NCI-H748 (cell line): ENCODE results near the gene SYP.

ENCODE experiments used
- DNase-seq: peaks from one replicate; lab custom pipeline; 2025; ENCODE audit not compliant: unreplicated experiment; lab: John Stamatoyannopoulos, UW

Gene SYP

DNA sequence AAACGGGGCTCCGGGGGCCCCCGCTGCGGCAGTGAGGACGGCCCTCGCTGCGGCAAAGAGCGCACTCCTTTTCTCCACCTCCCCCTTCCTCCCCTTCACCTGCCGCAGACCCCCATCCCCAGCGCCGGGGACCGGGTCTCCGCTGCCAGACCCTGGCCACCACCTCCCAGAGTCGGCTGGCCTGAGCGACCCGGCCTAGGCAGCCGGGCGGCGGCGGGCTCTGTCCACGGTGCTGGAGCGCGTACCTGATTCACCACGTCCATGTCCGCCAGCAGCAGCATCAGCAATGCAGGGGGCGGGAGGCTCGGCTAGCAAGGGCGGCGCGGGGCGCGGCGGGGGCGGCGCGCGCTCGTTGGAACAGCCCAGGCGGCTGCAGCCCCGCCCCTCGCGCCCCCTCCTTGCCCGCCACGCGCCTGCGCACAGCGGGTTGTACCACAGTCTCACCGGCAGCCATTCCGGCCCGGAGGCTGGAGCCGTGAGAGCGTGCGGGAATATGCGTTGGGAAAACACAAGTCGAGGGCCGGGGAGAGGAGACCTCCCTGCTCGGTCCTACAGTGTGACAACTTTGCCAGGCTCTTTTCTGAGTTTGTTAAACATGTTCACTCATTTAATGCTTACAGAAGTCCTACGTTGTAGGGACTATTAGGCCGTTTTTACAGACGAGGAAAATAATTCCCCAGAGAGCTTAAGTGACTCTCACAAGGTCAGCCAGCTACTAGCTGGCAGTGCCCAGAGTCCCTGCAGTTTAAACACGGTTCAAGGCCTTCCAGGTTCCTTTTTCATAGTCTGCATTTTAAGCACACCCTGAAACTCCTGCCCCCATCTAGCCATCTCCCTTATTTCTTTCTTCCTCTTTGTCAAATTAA is at the start of gene SYP:
Gene SYP, minus strand, starts transcription at position 288 of the 866 bp plus-strand sequence. Its CDS starts 7 bp downstream, at position 281.
- peak; percentile 86 for DNase-seq

DNA sequence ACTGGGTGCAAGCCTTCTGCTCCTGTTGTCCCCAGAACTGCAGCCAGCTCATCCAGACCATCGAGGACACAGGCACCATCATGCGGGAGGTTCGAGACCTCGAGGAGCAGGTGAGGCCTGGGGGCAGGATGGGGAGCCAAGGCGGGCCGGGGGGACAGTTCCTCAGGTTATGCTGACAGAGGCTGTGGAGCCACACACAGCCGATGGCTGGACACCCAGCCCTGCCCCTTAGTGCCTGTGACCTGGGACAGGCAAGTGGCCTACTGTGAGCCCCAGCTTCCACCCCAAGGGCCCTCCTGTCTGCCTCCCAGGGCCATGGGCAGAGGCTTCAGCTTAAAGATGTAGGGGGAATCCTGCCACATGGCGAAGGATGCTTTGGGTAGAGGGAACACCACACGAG is 49.6 kb upstream of the SYP start:
- no peak for DNase-seq

DNA sequence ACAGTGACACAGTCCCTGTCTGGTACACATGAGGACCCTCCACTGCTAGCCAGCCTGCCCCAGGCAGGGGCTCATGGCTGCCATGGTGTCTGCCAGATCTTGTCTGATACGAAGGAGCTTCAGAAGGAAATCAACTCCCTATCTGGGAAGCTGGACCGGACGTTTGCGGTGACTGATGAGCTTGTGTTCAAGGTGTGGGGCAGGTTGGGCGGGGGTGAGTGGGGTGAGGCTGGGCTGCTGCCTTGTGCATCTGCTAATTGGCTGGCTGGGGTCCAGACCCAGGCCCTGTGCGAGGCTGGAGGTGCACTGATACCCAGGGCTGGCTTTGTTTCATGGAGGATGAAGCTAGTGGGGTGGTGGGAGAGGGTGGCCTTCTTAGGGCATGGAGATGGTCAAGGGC is 49.1 kb upstream of the SYP start:
- no peak for DNase-seq

DNA sequence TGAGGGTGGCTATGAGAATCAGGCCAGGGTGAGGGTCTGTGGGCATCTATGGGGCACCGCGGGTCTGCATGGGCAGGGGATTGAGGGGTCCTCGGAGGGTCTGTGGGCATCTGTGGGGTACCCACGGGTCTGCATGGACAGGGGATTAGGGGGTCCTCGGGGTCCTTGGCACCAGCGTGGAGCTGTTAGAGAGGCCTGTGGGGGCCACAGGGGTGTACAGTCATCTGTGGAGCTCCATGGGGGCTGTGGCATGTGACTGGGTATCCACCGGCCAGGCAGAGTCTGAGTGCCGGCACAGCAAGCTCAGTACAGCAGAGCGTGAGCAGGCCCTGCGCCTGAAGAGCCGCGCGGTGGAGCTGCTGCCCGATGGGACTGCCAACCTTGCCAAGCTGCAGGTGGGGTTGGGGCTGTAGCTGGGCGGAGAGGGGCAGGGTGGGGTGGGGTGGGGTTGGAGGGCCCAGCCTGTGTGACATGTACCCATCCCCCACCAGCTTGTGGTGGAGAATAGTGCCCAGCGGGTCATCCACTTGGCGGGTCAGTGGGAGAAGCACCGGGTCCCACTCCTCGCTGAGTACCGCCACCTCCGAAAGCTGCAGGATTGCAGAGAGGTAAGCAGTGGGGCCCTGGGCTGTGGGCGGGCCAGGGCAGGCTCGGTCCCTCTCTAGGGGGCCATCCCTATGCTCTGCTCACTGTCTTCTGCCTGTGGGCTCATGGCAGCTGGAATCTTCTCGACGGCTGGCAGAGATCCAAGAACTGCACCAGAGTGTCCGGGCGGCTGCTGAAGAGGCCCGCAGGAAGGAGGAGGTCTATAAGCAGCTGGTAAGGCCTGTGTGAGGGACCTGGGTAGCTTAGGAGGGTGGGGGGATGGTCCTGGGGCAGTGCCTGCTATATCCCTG is 48.2 kb upstream of the SYP start:
- DNase-seq: no peak

DNA sequence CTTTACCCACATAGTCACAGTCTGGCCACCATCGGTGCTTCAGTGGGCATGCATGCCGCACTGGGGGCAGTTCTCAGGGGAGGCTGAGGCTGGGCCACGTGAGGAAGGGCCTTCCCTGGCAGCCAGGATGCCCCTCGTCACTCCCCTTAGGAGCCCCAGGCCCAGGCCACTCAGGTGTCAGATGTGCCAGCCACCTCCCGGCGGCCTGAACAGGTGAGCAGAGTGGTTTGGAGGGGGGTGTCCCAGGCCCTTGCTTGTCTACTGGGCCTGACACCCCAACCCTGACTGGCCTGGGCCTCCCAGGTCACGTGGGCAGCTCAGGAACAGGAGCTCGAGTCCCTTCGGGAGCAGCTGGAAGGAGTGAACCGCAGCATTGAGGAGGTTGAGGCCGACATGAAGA is 47.4 kb upstream of the SYP start:
- DNase-seq: no peak

DNA sequence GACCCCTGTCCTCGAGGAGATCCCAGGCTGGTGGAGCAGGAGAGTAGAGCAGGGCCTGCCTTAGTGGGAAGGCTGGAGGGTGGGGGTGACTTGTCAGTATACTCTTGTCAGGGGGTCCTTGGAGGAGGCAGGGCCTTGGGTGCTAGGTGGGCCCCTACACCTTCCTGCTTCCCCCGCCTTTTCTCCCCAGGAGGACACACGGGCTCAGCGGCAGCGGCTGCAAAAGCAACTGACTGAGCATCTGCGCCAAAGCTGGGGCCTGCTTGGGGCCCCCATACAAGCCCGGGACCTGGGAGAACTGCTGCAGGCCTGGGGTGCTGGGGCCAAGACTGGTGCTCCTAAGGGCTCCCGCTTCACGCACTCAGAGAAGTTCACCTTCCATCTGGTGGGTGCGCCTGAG is 46.5 kb upstream of the SYP start:
- DNase-seq: no peak

DNA sequence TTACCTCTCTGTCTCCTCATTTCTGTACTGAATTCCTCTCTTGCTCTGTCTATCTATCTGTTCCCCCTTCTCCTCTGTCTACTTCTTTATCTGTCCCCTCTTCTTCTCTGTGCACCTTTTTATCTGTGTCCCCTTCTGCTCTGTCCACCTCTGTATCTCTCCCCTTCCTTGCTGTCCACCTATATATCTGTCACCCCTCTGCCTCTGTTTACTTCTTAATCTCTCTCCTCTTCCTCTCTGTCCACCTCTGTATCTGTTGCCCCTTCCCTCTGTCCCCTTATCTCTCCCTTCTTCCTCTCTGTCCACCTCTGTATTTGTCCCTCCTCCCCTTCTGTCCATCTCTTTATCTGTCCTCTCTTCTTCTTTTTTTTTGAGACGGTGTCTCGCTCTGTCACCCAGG is 44.2 kb upstream of the SYP start:
- no peak for DNase-seq

DNA sequence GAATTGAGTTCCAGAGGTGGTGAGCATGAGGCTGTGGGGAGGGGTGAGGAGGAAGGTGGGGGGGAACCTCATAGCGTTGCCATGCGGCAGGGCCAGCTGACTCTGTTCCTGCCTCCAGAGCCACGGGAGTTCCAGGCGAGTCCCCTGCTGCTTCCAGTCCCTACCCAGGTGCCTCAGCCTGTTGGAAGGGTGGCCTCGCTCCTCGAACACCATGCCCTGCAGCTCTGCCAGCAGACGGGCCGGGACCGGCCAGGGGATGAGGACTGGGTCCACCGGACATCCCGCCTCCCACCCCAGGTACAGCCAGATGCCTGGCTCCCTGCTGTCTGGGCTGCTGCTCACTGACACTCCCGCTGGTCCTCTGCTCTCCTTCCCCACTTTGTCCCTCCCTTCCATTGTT is 43.2 kb upstream of the SYP start:
- no peak for DNase-seq

DNA sequence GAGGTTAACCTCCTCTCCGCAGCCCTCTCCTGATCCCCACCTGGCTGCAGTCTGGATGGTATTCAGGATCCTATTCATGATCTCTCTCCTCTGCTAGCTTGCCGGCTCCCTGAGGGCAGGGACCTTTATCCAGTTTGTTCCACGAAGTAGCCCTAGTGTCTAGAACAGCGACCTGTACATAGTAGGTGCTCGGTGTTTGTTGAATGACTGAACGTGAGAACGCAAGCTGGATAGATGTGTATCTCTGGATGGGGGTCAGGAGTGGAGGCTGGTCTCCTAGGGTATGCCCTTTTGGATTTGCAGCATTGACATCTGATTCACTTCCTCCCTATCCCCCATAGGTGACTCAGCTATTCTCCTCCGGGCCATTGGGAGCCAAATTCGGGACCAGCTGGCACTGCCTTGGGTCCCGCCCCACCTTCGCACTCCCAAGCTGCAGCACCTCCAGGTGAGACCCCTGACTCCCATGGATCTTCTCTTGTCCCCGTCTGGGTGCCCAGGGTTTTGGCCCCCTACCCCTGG is 42.6 kb upstream of the SYP start:
- no peak for DNase-seq

DNA sequence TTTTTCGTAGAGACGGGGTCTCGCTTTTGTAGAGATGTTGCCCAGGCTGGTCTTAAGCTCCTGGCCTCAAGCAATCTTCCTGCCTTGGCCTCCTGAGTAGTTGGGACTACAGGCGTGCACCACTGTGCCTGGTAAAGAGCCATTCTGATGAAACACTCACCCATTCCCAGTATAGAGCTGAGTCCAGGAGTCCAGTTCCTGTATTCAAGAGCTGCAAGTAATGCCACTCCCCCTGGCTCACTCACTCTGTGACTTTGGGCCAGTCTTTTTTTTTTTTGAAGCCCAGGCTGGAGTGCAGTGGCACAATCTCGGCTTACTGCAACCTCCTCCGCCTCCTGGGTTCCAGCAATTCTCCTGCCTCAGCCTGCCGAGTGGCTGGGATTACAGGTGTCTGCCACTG is 38.7 kb upstream of the SYP start:
- DNase-seq: no peak

DNA sequence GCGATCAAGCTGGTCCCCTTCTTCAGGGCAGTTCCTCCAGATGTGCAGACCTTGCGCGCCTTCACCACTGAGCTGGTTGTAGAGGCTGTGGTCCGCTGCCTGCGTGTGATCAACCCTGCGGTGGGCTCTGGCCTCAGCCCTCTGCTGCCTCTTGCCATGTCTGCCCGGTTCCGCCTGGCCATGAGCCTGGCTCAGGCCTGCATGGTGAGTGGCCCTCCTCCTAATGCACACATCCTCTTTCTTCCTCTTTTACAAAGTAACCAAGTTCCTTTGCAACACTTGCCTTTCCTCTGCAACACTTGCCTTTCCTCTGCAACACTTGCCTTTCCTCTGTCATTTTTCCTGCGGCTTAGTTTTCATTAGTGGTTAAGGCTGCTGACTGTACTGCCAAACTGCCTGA is 37.1 kb upstream of the SYP start:
- DNase-seq: no peak

DNA sequence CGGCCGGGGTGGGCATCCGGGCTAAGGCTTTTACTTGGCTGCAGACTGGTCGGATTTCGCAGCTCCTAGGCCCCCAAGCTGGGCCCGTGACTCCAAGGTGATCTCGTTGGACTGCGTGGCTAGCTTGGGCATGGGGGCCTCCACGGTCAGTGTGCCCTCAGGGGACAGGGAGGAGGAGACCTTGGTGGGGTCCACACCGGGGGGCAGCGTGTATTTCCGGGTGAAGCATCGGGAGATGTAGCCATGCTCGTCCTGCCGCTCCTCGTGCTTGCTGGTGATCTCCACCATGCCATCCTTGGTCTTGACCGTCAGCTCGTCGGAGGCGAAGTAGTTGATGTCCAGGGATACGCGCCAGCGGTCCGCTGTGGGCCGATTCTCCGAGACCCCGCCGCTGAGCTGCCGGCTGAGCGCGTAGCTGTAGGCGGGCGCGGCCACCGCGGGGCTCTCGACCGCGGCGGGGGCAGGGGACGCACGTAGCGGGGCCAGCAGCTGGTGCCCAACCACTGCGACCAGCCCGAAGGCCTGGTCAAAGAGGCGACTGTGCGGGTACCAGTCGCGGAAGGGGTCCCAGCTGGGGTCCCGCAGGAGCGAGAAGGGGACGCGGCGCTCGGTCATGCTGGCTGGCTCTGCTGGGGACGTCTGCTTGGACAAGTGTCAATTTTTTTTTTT is 34.0 kb upstream of the SYP start:
- no peak for DNase-seq

DNA sequence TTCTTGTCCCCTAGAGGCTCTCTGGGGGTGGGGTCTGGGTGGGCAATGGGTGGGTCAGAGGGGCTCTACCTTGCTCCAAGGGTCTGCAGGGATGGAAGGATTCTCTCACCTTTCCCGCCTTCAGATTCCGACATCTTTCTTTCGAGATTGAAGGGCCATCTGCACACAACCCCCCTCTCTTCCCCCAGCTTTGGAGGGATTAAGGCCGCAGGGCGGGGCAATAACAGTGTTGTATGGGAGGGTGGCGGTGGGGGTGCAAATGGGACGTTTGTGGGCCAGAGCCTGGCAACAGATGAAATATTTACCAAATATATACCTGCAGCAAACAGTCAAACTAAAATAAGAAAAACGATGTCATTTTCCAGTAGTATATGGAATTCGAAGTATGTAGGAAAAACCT is 33.2 kb upstream of the SYP start, which contains the start of gene CACNA1F:
Gene CACNA1F, minus strand, starts transcription at position 165 of the 400 bp plus-strand sequence. Its CDS starts 31 bp downstream, at position 134.
- DNase-seq: no peak

DNA sequence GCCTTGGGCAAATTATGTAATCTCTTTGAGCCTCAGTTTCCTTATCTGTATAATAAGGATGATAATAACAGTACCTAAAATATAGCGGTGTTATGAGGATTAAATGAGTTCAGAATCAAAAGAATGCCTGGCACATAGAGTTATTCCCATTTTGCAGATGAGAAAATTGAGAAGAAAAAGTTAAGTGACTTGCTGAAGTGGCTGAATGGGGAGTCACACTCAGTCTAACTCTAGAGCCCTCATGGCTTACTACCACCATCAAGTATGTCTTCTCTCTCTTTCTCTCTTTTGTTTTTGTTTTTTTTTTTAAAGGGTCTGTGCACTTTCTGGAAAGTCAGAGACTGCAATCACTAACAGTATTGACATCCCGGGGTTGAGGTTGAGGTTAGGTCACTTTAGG is 32.5 kb upstream of the SYP start:
- no peak for DNase-seq

DNA sequence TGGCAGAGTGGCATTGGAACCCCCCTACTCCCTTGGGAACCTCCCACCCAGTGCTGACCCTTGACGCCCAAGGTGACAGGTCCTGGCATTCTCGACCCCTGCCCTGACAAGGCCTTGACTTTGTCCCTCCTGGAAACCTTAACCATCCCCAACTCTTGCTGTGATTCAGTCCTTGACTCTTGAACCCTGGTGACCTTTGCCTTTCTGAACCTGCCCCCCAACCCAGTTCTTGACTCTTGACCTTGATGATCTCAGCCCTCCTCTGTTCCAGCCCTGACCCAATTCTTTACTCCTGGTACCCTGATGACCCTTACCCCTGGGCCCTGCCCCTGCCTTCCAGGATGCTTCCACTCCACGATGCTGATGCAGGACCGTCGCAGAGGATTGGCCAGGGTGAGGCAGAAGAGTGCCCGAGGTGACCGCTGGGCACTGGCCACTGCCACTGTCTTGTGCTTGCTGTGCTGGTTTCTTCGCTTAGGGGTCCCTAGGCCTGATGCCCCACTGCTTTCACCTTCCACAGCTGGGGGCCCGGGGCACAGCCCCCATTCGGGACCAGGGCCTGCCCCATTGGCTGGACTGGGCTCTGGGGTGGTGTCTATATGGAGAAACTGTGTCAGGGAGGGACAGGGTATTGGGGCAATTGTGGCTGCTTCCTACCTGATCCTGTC is 31.5 kb upstream of the SYP start:
- no peak for DNase-seq

DNA sequence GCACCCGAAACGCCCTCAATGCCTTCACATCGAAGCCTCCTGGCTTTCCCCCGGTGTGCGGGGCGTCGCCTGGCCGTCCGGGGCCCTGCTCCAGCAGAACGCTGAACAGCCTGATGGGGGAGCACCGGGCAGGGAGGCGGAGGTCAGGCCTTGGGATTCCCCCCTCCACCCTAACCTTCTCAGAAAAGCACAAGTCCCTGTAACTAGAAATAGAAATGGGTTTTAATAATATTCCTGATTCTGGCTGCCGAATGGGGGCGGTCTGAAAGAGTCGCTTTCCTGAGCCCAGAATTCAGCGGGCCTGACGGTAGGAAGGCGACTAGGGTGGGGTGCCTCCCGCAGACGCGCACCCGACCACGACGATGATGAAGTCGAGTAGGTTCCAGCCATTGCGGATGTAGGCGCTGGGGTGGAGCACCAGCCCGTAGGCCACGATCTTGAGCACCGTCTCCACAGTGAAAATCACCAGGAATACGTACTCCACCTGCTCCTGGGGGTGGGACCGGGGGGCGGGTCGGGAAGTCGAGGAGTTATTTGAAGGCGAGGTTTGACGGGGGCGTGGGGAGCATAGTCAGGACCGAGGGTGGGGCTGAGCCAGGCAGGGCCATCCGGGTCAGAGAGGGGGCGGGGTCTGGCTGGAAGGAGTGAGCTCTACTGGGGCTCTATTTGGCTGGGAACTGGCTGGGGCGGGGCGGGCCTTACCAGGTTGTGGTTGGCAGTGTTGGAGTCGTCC is 30.7 kb upstream of the SYP start:
- DNase-seq: no peak

DNA sequence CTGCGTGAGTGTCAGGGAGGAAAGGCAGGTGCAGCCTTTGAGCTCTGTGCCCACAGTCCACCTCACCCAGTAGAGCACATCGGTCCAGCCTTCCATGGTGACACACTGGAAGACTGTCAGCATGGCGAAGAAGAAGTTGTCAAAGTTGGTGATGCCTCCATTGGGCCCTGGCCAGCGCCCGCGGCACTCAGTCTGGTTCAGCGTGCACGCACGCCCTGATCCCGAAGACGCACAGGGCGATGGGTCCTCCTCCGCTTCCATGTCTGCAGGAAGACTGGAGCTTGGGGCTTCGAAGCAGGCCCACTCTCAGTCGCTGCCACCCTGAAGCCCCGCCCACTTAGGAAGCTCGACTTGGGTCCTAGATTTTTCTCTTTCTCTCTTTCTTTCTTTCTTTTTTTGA is 28.2 kb upstream of the SYP start:
- DNase-seq: no peak

DNA sequence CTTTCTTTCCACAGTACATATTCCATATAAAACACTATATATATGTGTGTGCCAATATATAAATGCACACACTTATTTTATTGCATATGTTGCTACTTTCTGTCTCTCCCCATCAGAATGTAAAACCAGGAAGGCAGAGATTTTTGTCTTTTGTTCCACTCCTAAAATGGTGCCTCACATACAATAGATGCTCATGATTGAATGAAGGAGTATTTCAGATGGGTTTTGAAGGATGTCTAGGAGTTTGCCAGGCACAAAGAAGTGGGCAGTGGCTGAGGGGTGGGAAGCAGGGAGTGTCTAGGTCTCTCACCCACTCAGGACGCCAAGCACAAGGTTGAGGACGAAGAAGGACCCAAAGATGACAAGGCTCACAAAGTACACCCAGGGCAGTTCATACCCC is 27.7 kb upstream of the SYP start:
- DNase-seq: no peak

DNA sequence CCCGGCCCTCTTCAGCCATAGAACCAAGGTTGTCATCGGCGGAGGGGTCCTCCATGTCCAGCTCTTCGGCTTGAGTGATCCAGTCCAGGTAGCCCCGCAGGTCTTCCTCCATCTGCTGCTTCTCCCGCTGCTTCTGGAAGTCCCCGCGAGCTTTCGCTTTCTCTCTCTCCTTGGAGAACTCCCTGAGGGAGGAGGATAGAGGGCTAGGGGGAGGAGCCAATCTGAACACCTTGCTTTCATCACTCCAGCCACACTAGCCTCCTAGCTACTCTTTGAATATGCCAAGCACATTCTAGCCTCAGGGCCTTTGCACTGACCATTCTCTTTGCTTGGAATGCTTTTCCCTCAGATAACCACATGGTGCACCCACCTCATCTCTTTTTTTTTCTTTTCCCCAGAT is 27.0 kb upstream of the SYP start:
- DNase-seq: no peak

DNA sequence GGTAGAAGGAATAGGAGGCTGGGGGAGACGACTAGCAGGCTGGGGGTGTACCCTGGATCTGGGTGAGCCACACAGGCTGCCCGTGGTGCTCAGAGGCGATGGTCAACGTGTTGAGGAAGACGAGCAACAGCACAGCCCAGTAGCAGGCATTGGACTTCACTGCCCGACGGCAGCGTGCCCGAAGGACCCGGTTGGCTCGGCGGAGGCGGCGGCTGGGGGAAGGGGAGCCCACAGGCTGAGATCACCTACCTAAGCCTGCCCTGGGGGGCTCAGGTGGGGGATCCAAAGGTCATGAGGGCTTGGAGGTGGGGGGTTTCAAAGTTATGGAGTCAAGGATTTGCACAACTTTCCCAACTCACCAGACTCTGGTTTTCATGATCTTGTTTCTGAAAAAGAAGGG is 25.9 kb upstream of the SYP start:
- no peak for DNase-seq
